Suprapubic skin (tissue), 4 donors: Measurements from ENCODE around the gene GABRD. TPM values are rescaled to one million over a fixed set of nuclear protein-coding genes. Genes with fewer than 3 reads are reported as not detected.

ENCODE experiments used
- DNase-seq, 2 donors: peaks; one replicate each; pipeline ENCODE4 v3.0.0-alpha.2; 2019; ENCODE audit warnings: low spot score in 2 of 2
- H3K27ac ChIP-seq: fragments of 200-600 bp; sonication (generic); one replicate; pipeline ENCODE4 v1.5.1; 2019
- H3K27me3 ChIP-seq: fragments of 200-600 bp; sonication (generic); one replicate; pipeline ENCODE4 v1.5.1; 2019
- H3K36me3 ChIP-seq: fragments of 200-600 bp; sonication (generic); one replicate; pipeline ENCODE4 v1.5.1; 2019
- H3K4me1 ChIP-seq: fragments of 200-600 bp; sonication (generic); one replicate; pipeline ENCODE4 v1.5.1; 2019
- H3K4me3 ChIP-seq: fragments of 200-600 bp; sonication (generic); one replicate; pipeline ENCODE4 v1.5.1; 2019; ENCODE audit warnings: mild to moderate bottlenecking
- H3K9me3 ChIP-seq: fragments of 200-600 bp; sonication (generic); one replicate; pipeline ENCODE4 v1.5.1; 2019
- EP300 ChIP-seq: sonication (generic); formaldehyde crosslinking; IDR thresholded peaks from one replicate; pipeline ENCODE4 v1.6.1; 2017; ENCODE audit warnings: antibody characterized with exemption
- POLR2A ChIP-seq, 2 donors: fragments of 450-650 bp; IDR thresholded peaks; one replicate each; pipeline ENCODE4 v1.6.1; 2017; ENCODE audit warnings: antibody characterized with exemption in 2 of 2, mild to moderate bottlenecking in 2 of 2, moderate library complexity in 2 of 2
- POLR2AphosphoS5 ChIP-seq, 3 donors: sonication (generic); formaldehyde crosslinking; IDR thresholded peaks; one replicate each; pipeline ENCODE4 v1.6.1; 2017; ENCODE audit warnings: antibody characterized with exemption in 3 of 3
- WGBS: methylation state at CpG from one replicate; pipeline ENCODE4 v1.1.5; 2018; 5-methylcytosine and 5-hydroxymethylcytosine counted together
- total RNA-seq, 4 donors: library from RNA; depleted of rRNA; stranded (reverse); fragments of >200 nt; gene quantifications; one replicate each; pipeline ENCODE4 v1.1.0, GENCODE V29; 2016
- TF ChIP-seq, protein P1 (sequence below), 2 donors: fragments of 200-600 bp in 1 of 2; fragments of 450-650 bp in 1 of 2; sonication (generic) in 1 of 2; IDR thresholded peaks; one replicate each; pipeline ENCODE4 v1.5.1; 2016 to 2019; ENCODE audit warnings: antibody characterized with exemption in 2 of 2, mild to moderate bottlenecking in 1 of 2, moderate library complexity in 1 of 2

The GABRD gene
- total RNA-seq, 4 donors from 2014 or later = 0.52 to 1.7 (median 1.2) TPM; not detected in 1

DNA sequence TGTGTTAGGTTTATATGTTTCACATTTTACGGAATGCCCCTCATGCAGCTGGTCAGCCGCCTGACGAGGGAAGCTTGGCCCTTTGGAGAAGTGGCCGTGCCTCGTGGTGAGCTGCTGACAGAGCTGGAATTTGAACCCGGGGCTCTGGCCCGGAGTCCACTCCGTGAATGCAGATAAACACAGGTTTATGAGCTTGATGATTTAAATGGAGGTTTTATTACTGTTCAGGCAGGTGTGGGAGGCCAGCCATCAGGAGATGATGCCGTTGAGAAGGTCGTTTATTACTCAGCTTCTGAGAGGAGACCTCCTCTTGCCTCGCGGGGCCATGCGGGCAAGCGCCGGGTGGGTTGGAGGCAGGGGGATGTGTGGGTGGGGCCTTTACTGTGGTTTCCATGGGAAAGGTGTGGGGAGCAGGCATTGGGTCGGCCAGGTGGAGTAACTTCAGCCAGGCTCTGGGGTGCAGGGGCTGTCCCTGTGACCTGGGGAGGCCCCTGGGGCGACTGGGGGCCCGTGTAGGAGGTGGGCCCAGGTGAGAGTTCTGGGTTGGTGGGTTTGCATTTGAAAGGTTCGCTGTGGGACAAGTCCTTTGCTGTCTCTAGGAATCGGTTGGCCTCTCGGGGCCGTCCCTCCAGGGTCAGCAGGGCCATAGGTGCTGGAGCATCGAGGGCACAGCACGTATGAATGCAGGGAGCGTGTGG is 53.1 kb downstream of the GABRD start:
- peaks cover 39% of the 10 kb centered on the region for H3K27me3 ChIP-seq
- no peak overlapping the region for H3K27ac ChIP-seq
- H3K9me3 ChIP-seq = no peaks in the 10 kb centered on the region
- H3K4me1 ChIP-seq = no peaks in the 10 kb centered on the region
- TF ChIP-seq POLR2A (IDR thresholded peaks at IDR 0.05) (no peak), POLR2AphosphoS5 (IDR thresholded peaks at IDR 0.05) (no peak), EP300 (no peak)
- TF ChIP-seq, protein P1, sequence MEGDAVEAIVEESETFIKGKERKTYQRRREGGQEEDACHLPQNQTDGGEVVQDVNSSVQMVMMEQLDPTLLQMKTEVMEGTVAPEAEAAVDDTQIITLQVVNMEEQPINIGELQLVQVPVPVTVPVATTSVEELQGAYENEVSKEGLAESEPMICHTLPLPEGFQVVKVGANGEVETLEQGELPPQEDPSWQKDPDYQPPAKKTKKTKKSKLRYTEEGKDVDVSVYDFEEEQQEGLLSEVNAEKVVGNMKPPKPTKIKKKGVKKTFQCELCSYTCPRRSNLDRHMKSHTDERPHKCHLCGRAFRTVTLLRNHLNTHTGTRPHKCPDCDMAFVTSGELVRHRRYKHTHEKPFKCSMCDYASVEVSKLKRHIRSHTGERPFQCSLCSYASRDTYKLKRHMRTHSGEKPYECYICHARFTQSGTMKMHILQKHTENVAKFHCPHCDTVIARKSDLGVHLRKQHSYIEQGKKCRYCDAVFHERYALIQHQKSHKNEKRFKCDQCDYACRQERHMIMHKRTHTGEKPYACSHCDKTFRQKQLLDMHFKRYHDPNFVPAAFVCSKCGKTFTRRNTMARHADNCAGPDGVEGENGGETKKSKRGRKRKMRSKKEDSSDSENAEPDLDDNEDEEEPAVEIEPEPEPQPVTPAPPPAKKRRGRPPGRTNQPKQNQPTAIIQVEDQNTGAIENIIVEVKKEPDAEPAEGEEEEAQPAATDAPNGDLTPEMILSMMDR (IDR thresholded peaks at IDR 0.05) = no peak
- 73% methylated on average over 18 of the region's 25 CpGs for WGBS
- DNase-seq = no peak
- peaks cover 6% of the 10 kb centered on the region for H3K36me3 ChIP-seq
- no peak overlapping the region for H3K4me3 ChIP-seq

DNA sequence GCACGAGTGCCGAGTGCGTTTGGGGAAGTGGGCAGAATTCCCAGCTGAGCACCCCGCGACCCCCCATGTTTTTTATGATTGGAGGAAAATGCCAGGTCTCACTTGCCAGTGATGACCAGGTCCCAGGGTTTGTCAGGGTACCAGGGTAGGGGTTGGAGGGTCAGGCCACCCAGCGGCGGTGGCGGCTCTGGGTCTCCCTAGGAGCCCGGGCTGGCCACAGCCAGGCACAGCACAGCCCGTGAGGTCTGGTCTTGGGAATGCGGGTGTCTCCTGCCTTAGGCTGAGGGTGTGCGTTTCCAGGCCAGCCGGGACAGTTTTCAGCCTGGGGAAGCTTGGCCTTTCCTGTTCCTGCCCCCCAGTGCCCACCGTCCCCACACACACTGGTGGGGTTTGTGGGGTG is 53.7 kb downstream of the GABRD start:
- H3K36me3 ChIP-seq = peaks cover 6% of the 10 kb centered on the region
- peaks cover 39% of the 10 kb centered on the region for H3K27me3 ChIP-seq
- DNase-seq = no peak
- H3K4me1 ChIP-seq = no peaks in the 10 kb centered on the region
- TF ChIP-seq POLR2A (IDR thresholded peaks at IDR 0.05) = no peak
- no peak overlapping the region for H3K27ac ChIP-seq
- WGBS = 60% methylated on average over 2 of the region's 14 CpGs
- peaks cover 2% of the 10 kb centered on the region for H3K9me3 ChIP-seq
- H3K4me3 ChIP-seq = no peak overlapping the region

DNA sequence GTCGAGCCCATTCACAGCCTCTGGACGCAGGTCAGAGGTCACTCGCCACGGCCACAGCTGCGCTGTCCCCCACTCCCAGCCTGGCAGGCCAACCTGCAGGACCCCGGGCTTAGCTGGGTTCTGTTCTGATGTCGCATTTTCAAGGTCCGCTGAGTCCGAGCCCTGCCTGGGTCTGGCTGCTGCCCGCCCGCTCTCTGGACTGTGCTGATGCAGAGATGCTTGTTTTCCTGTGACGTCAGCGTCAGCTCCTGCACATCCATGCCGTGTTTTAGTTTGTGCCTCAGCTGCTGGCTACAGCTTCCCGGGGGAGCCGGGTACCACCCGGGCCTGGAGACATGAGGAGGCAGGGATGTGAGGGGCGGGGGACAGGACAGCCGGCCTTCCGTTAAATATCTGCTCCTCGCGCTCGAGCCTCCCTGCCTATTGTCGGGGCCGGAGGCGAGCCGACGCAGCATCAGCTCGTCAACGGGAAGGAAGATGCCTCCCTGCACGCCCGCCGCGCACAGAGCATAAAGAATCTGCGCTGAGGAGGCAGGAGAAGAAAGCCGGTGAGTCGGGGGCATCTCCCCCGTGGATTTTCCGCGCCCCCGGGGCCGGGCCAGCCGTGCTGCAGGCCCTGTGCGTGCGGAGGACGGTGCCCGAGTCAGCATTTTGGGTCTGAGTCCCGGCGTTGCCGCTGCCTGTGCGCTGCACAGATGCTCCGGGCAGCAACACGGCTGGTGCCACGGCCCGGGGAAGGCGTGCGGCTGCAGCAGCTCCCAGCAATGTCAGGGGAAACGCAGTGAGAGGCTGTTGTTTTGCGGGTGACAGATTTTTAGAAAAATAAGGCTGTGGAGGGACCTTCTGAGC is 54.5 kb downstream of the GABRD start:
- peaks cover 39% of the 10 kb centered on the region for H3K27me3 ChIP-seq
- H3K27ac ChIP-seq = no peak overlapping the region
- 73% methylated on average over 35 of the region's 59 CpGs for WGBS
- no peaks in the 10 kb centered on the region for H3K4me1 ChIP-seq
- no peak for TF ChIP-seq POLR2A (IDR thresholded peaks at IDR 0.05)
- no peak for TF ChIP-seq POLR2AphosphoS5 (IDR thresholded peaks at IDR 0.05)
- TF ChIP-seq, protein P1 (IDR thresholded peaks at IDR 0.05) = no peak
- TF ChIP-seq EP300 = no peak
- DNase-seq = no peak
- peak overlapping the region; percentile 20 for H3K4me3 ChIP-seq
- H3K36me3 ChIP-seq = peaks cover 6% of the 10 kb centered on the region
- peaks cover 6% of the 10 kb centered on the region for H3K9me3 ChIP-seq

DNA sequence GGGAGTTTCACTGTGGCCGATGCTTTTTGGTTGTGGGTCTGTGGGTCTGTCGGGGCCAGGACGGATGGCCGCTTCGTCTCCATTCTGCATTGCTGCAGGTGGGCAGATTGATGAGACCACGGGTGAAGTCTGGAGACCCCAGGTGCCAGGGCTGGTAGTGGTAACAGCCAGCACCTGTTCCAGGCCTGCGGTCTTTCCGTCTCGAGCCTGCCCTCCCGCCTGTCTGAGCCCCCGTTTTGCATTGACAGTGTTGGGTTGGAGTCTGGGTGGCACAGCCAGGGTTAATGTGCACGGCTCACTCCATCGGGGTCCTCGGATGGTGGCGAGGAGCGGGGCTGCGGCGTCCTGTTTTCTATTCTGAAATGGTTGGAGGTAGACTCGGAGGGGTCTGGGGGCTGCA is 55.3 kb downstream of the GABRD start:
- no peaks in the 10 kb centered on the region for H3K36me3 ChIP-seq
- TF ChIP-seq, protein P1 (IDR thresholded peaks at IDR 0.05) = no peak
- TF ChIP-seq POLR2AphosphoS5 (IDR thresholded peaks at IDR 0.05) = no peak
- TF ChIP-seq POLR2A (IDR thresholded peaks at IDR 0.05) = no peak
- TF ChIP-seq EP300 = no peak
- peaks cover 39% of the 10 kb centered on the region for H3K27me3 ChIP-seq
- H3K27ac ChIP-seq = no peak overlapping the region
- 80% methylated on average over 18 of the region's 19 CpGs for WGBS
- H3K9me3 ChIP-seq = peaks cover 6% of the 10 kb centered on the region
- DNase-seq = no peak
- H3K4me3 ChIP-seq = no peak overlapping the region
- no peaks in the 10 kb centered on the region for H3K4me1 ChIP-seq

DNA sequence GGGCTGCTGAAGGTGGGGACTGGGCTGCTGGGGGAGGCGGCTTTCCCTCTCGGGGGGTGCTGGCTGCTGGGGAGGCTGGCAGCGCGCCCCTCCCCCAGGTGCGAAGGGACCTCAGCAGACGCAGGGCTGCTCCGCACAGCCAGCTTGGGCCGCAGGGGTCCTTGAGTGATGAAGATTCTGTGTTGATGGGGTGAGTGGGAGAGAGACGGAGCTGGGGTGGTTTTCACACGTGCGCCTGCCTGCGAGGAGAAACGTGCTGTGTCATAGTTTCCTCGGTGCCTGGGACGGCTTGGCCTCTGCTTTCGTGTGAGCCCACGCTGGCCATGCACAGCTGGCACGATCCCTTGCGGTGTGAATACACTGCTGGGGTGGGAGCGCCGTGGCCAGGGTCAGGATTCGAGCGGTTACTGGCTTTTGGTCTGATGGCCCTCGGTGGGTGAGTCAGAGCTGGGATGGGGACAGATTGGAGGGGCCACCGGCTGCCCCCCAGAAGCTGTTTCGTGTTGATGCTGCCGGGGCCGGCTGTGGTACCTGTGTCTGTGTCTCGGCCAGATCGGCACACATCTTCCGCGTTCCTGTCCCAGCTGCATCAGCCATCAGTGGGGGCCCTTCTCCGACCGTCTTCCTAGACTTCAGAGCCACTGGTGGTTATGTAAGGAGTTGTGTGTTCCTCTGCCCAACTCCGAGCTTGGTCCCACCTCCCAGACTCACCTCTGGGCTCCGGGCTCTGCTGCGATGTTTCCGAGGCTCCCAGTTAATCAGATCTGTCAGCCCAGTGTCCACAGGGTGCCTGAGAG is 56.0 kb downstream of the GABRD start:
- 93% methylated on average over 13 of the region's 38 CpGs for WGBS
- H3K4me3 ChIP-seq = no peak overlapping the region
- TF ChIP-seq, protein P1 (IDR thresholded peaks at IDR 0.05) = no peak
- no peak for TF ChIP-seq POLR2A (IDR thresholded peaks at IDR 0.05)
- TF ChIP-seq EP300 = no peak
- no peak overlapping the region for H3K27ac ChIP-seq
- H3K4me1 ChIP-seq = no peaks in the 10 kb centered on the region
- DNase-seq = no peak
- H3K36me3 ChIP-seq = no peaks in the 10 kb centered on the region
- peaks cover 6% of the 10 kb centered on the region for H3K9me3 ChIP-seq
- H3K27me3 ChIP-seq = peaks cover 39% of the 10 kb centered on the region
